ENCODE results near the gene WDR41. TPM values are rescaled to one million over a fixed set of nuclear protein-coding genes. Genes with fewer than 3 reads are reported as not detected.

The WDR41 gene
- total and polyA plus RNA-seq, 2 of the 4 experiments (the other 2 are of a cell fraction), result 38.1 to 72.1 TPM

- H3K56ac ChIP-seq (ENCODE audit: extremely low read depth, insufficient read depth, low read length), result no peak overlapping the region
- no peak overlapping the region for H4K8ac ChIP-seq (ENCODE audit: low read depth in 2 of 2, low read length in 2 of 2)
- no peak overlapping the region for H3K14ac ChIP-seq (replicated peaks; ENCODE audit: low read depth, low read length)
- CTCF ChIA-PET, result no interaction called here
- ATAC-seq (ENCODE audit: low read depth), result no peak
- H3K9ac ChIP-seq (ENCODE audit: low read depth, low read length), result no peak overlapping the region
- no peak overlapping the region for H4K91ac ChIP-seq (ENCODE audit: insufficient read depth, low read depth, low read length)
- H3K4me3 ChIP-seq (ENCODE audit: insufficient read depth, low read depth, low read length), result no peak overlapping the region
- WGBS, 2 experiments (ENCODE audit: extremely low coverage in 2 of 2, insufficient read length in 1 of 2), result no CpG with 5 or more reads among the region's 2 CpGs
- no peaks in the 10 kb centered on the region for H3K79me1 ChIP-seq (ENCODE audit: low read depth in 1 of 2, low read length in 2 of 2)
- no peak overlapping the region for H3K4ac ChIP-seq (ENCODE audit: low read depth, low read length)
- intact Hi-C loops (cut with micrococcal nuclease), result no loop called here
- no peak overlapping the region for H2BK120ac ChIP-seq (ENCODE audit: low read depth, low read length)
- H3K27me3 ChIP-seq (ENCODE audit: control insufficient read depth, insufficient read depth, low read length), result peaks cover 4% of the 10 kb centered on the region; the same call in 1 of the 2 replicates
- POLR2A ChIA-PET (ENCODE audit: unreplicated experiment), result no interaction called here
- no peak overlapping the region for H2AK9ac ChIP-seq (replicated peaks; ENCODE audit: low read depth, low read length, poor library complexity)
- TF ChIP-seq POLR2A (IDR thresholded peaks at IDR 0.05; ENCODE audit: low read depth, low read length) (no peak), SMC3 (IDR thresholded peaks at IDR 0.05; ENCODE audit: low read depth, low read length) (no peak), RFX5 (IDR thresholded peaks at IDR 0.05; ENCODE audit: low read depth, low read length) (no peak), RCOR1 (IDR thresholded peaks at IDR 0.05; ENCODE audit: insufficient replicate concordance, low read length) (no peak), CHD1 (IDR thresholded peaks at IDR 0.05; ENCODE audit: low read depth, low read length) (no peak)
- H2BK5ac ChIP-seq (ENCODE audit: low read depth, low read length, poor library complexity, severe bottlenecking), result no peak overlapping the region
- no peak overlapping the region for H3K18ac ChIP-seq (ENCODE audit: low read depth, low read length)
- H2AK5ac ChIP-seq (ENCODE audit: low read depth, low read length), result no peak overlapping the region
- peaks cover 2% of the 10 kb centered on the region; the same call in 1 of the 2 replicates for H3K9me3 ChIP-seq (ENCODE audit: control insufficient read depth, insufficient read depth, low read length)
- H3K27ac ChIP-seq (ENCODE audit: insufficient read depth, low read length), result no peak overlapping the region
- H3K23ac ChIP-seq (ENCODE audit: low read depth, low read length), result no peak overlapping the region
- dilution Hi-C loops (cut with HindIII; ENCODE audit: low sequenced_read_pairs, unreplicated experiment), result no loop called here
- H4K20me1 ChIP-seq (ENCODE audit: insufficient read depth, low read length), result no peaks in the 10 kb centered on the region
- no peak overlapping the region for H2AFZ ChIP-seq (replicated peaks; ENCODE audit: low read length, poor library complexity)
- H2BK15ac ChIP-seq (ENCODE audit: low read depth, low read length), result no peak overlapping the region
- no TSS peak for BruUV-seq (replicated peaks)
- DNase-seq, result no peak
- no peaks in the 10 kb centered on the region for H3K36me3 ChIP-seq (ENCODE audit: control insufficient read depth, insufficient read depth, low read length)
- in situ Hi-C loops (cut with MboI; ENCODE audit: low sequenced_read_pairs), result no loop called here
- H2BK20ac ChIP-seq (ENCODE audit: low read depth, low read length), result no peak overlapping the region
- no peaks in the 10 kb centered on the region for H3K4me1 ChIP-seq (ENCODE audit: control insufficient read depth, insufficient read depth, low read length)
- H3K9me1 ChIP-seq (ENCODE audit: insufficient read depth, low read length), result no peaks in the 10 kb centered on the region
- H4K5ac ChIP-seq (ENCODE audit: low read depth, low read length), result no peak overlapping the region
- H3K4me2 ChIP-seq (ENCODE audit: low read depth, low read length), result no peak overlapping the region
Measured at GRCh38 chr5:77498952-77499351, 6.8 kb upstream of the WDR41 start.

Data from IMR-90 (cell line).